ENCODE data around the gene MLLT1. TPM values are rescaled to one million over a fixed set of nuclear protein-coding genes. Genes with fewer than 3 reads are reported as not detected.
A peak's percentile ranks its signal among the peaks of the same experiment; 100 is the strongest.

Gene MLLT1
- total RNA-seq, 4 donors from 2014 or later: 13.9 to 37.7 (median 24.4) TPM

- intact Hi-C loops (cut with DNase I; ENCODE audit: low total_unique reads) (loop anchor here (2.0 kb wide), 2 partner anchors 34 to 42 kb away; no protein-coding TSS in a partner anchor), in situ Hi-C loops (cut with MboI; ENCODE audit: low sequenced_read_pairs in 4 of 4) (no loop called here)
- Histone ChIP-seq H3K36me3 (no peaks in the 10 kb centered on the region), H3K27me3 (no peaks in the 10 kb centered on the region), H3K9me3 (no peaks in the 10 kb centered on the region), H3K27ac (peak overlapping the region; percentile 83 to 92 (median 86)), H3K4me1 (peaks cover 73 to 81% of the 10 kb centered on the region in 2 donors), H3K4me3 (peak overlapping the region in 3 of 4 donors; percentile 4 to 23 (median 4))
- DNase-seq: peak; percentile 75 to 88
- peak in 2 of 5 experiments; percentile 9 to 13 for TF ChIP-seq CTCF (IDR thresholded peaks at IDR 0.05 in 4 of 5, conservative IDR thresholded peaks at IDR 0.05 in 1 of 5)
- TF ChIP-seq POLR2A (IDR thresholded peaks at IDR 0.05): no peak
- ATAC-seq: peak; percentile 83 to 86
Observed at GRCh38 chr19:6238643-6239281, 41.0 kb downstream of the MLLT1 start.

GRCh38 chr19:6238256-6238642 is 41.5 kb downstream of the MLLT1 start:
- DNase-seq (no peak), ATAC-seq (no peak)
- in situ Hi-C loops (cut with MboI; ENCODE audit: low sequenced_read_pairs in 4 of 4): no loop called here
- TF ChIP-seq POLR2A (IDR thresholded peaks at IDR 0.05) (no peak), CTCF (IDR thresholded peaks at IDR 0.05 in 4 of 5, conservative IDR thresholded peaks at IDR 0.05 in 1 of 5) (peak in 2 of 5 experiments; percentile 4 to 12)
- Histone ChIP-seq H3K4me3 (peak overlapping the region in 3 of 4 donors; percentile 4 to 23 (median 4)), H3K27me3 (no peaks in the 10 kb centered on the region), H3K36me3 (no peaks in the 10 kb centered on the region), H3K27ac (peak overlapping the region; percentile 83 to 92 (median 86)), H3K9me3 (no peaks in the 10 kb centered on the region), H3K4me1 (peaks cover 73 to 84% of the 10 kb centered on the region in 2 donors)
- intact Hi-C loops (cut with DNase I; ENCODE audit: low total_unique reads): loop anchor here (2.0 kb wide), 2 partner anchors 35 to 43 kb away; no protein-coding TSS in a partner anchor

- peak overlapping the region; percentile 41 to 56 (median 48) for H3K27ac ChIP-seq
- no peak for TF ChIP-seq CTCF (IDR thresholded peaks at IDR 0.05 in 4 of 5, conservative IDR thresholded peaks at IDR 0.05 in 1 of 5)
- in situ Hi-C loops (cut with MboI; ENCODE audit: low sequenced_read_pairs in 4 of 4) (no loop called here), intact Hi-C loops (cut with DNase I; ENCODE audit: low total_unique reads) (no loop called here)
- H3K4me3 ChIP-seq: no peak overlapping the region
- no peaks in the 10 kb centered on the region for H3K36me3 ChIP-seq
- peaks cover 76 to 84% of the 10 kb centered on the region in 2 donors for H3K4me1 ChIP-seq
- DNase-seq: peak in 1 of 2 donors; percentile 41
- no peaks in the 10 kb centered on the region for H3K27me3 ChIP-seq
- no peak for ATAC-seq
- no peaks in the 10 kb centered on the region for H3K9me3 ChIP-seq
Observed at GRCh38 chr19:6236310-6237291, 43.2 kb downstream of the MLLT1 start.

- intact Hi-C loops (cut with DNase I; ENCODE audit: low total_unique reads): no loop called here
- peaks cover 75 to 76% of the 10 kb centered on the region in 2 donors for H3K4me1 ChIP-seq
Observed at GRCh38 chr19:6235031-6235951, 44.5 kb downstream of the MLLT1 start.

More at GRCh38 chr19:6235031-6235951, 44.5 kb downstream of the MLLT1 start:
- no peak for TF ChIP-seq CTCF (IDR thresholded peaks at IDR 0.05 in 4 of 5, conservative IDR thresholded peaks at IDR 0.05 in 1 of 5)
- no peak for TF ChIP-seq POLR2A (IDR thresholded peaks at IDR 0.05)
- Histone ChIP-seq H3K9me3 (no peaks in the 10 kb centered on the region), H3K27ac (peak overlapping the region in 3 of 4 donors; percentile 67 to 80 (median 75)), H3K36me3 (peaks cover 0 to 3% of the 10 kb centered on the region in 2 donors), H3K27me3 (no peaks in the 10 kb centered on the region), H3K4me3 (no peak overlapping the region)
- ATAC-seq (no peak), DNase-seq (no peak)
- in situ Hi-C loops (cut with MboI; ENCODE audit: low sequenced_read_pairs in 4 of 4): no loop called here

All from gastrocnemius medialis (tissue), 4 donors.